Keratinocyte (primary cell): ENCODE measurements around the gene TMBIM4. TPM values are rescaled to one million over a fixed set of nuclear protein-coding genes. Genes with fewer than 3 reads are reported as not detected.

Experiments used
- DNase-seq: peaks from one replicate; pipeline ENCODE4 v3.0.0-alpha.2; 2011; ENCODE audit warnings: low read depth, missing footprints, low spot score
- FAIRE-seq: peaks from 2 replicates; lab custom pipeline; 2011; peaks lifted over from hg19 to GRCh38; lab: Jason Lieb, UNC
- H2AFZ ChIP-seq: 2 replicates; pipeline ENCODE4 v1.6.0; 2012; ENCODE audit warnings: low read length, control low read depth, inconsistent platforms; ENCODE audit not compliant: control insufficient read depth
- H3K27ac ChIP-seq: 2 replicates; pipeline ENCODE4 v1.5.1; 2011; ENCODE audit warnings: low read length; ENCODE audit not compliant: control insufficient read depth, insufficient read depth
- H3K27me3 ChIP-seq: 3 replicates; pipeline ENCODE4 v1.6.0; 2011; ENCODE audit warnings: low read length; ENCODE audit not compliant: control insufficient read depth, insufficient read depth; ENCODE audit errors: extremely low read depth
- H3K36me3 ChIP-seq, 2 experiments: 2 replicates in 1 of 2; 3 replicates in 1 of 2; pipeline ENCODE4 v1.5.1; 2011; ENCODE audit warnings: low read length in 2 of 2, mild to moderate bottlenecking in 1 of 2; ENCODE audit not compliant: control insufficient read depth in 2 of 2, insufficient read depth in 2 of 2; ENCODE audit errors: extremely low read depth in 1 of 2
- H3K4me1 ChIP-seq: 3 replicates; pipeline ENCODE4 v1.5.1; 2011; ENCODE audit warnings: low read length; ENCODE audit not compliant: control insufficient read depth, insufficient read depth; ENCODE audit errors: extremely low read depth
- H3K4me2 ChIP-seq: 3 replicates; pipeline ENCODE4 v1.6.0; 2011; ENCODE audit warnings: low read depth, low read length; ENCODE audit not compliant: control insufficient read depth, insufficient read depth; ENCODE audit errors: extremely low read depth
- H3K4me3 ChIP-seq, 3 experiments: fragments of 200-600 bp in 1 of 3; sonication (generic) in 1 of 3; 2 replicates in 2 of 3; 3 replicates in 1 of 3; pipeline ENCODE4 v1.5.1; 2011 to 2016; ENCODE audit warnings: low read length in 3 of 3, mild to moderate bottlenecking in 3 of 3, control low read depth in 2 of 3, inconsistent platforms in 1 of 3, low read depth in 1 of 3, mixed read lengths in 1 of 3, mixed run types in 1 of 3, moderate library complexity in 1 of 3; ENCODE audit not compliant: control insufficient read depth in 2 of 3, insufficient read depth in 2 of 3; ENCODE audit errors: extremely low read depth in 1 of 3
- H3K79me2 ChIP-seq: 2 replicates; pipeline ENCODE4 v1.6.0; 2012; ENCODE audit warnings: low read length; ENCODE audit not compliant: control insufficient read depth, insufficient read depth
- H3K9ac ChIP-seq: 3 replicates; pipeline ENCODE4 v1.6.0; 2011; ENCODE audit warnings: low read length; ENCODE audit not compliant: control insufficient read depth, insufficient read depth; ENCODE audit errors: extremely low read depth
- H3K9me1 ChIP-seq: 3 replicates; pipeline ENCODE4 v1.6.0; 2011; ENCODE audit warnings: low read length; ENCODE audit not compliant: control insufficient read depth, insufficient read depth; ENCODE audit errors: extremely low read depth
- H3K9me3 ChIP-seq: 2 replicates; pipeline ENCODE4 v1.5.1; 2012; ENCODE audit warnings: low read depth, low read length; ENCODE audit not compliant: control insufficient read depth
- H4K20me1 ChIP-seq: 3 replicates; pipeline ENCODE4 v1.6.0; 2011; ENCODE audit warnings: low read length; ENCODE audit not compliant: control insufficient read depth, insufficient read depth; ENCODE audit errors: extremely low read depth
- CTCF ChIP-seq, 3 experiments: IDR thresholded peaks in 1 of 3; conservative IDR thresholded peaks in 1 of 3; optimal IDR thresholded peaks in 1 of 3; 2 replicates in 2 of 3; 3 replicates in 1 of 3; pipeline versions ENCODE3 to v1.5.1; 2011; ENCODE audit warnings: low read length in 3 of 3, mild to moderate bottlenecking in 3 of 3, moderate library complexity in 2 of 3, control low read depth in 1 of 3, inconsistent platforms in 1 of 3; ENCODE audit not compliant: insufficient read depth in 2 of 3; ENCODE audit errors: extremely low read depth in 1 of 3
- EZH2 ChIP-seq: IDR thresholded peaks from one replicate; pipeline ENCODE4 v1.6.1; 2012; ENCODE audit warnings: inconsistent platforms, mild to moderate bottlenecking, low read length, moderate library complexity
- dilution Hi-C: fragments of 300-500 bp; cut with MboI; formaldehyde crosslinking; loops from one replicate; pipeline ENCODE4 v1.7.0; 2020; ENCODE audit warnings: low sequenced_read_pairs; ENCODE audit not compliant: extremely low pct_ligation_motif_present
- polyA plus RNA-seq, 5 experiments: library from polyadenylated mRNA; depleted of rRNA in 3 of 5; stranded (reverse) in 3 of 5; stranded (forward) in 1 of 5; unstranded in 1 of 5; fragments of >200 nt; gene quantifications; 1 replicate in 1 of 5; 2 replicates in 3 of 5; 3 replicates in 1 of 5; pipeline versions ENCODE4 v1.2.1 to v1.2.3, GENCODE V29; 2011 to 2012; ENCODE audit warnings: missing spikeins in 2 of 5, low read depth in 1 of 5, low replicate concordance in 1 of 5

The TMBIM4 gene
- polyA plus RNA-seq, 1 donor (not counting 4 experiments of a cell fraction or from before 2014, with no cell fraction given) = 111 TPM

DNA sequence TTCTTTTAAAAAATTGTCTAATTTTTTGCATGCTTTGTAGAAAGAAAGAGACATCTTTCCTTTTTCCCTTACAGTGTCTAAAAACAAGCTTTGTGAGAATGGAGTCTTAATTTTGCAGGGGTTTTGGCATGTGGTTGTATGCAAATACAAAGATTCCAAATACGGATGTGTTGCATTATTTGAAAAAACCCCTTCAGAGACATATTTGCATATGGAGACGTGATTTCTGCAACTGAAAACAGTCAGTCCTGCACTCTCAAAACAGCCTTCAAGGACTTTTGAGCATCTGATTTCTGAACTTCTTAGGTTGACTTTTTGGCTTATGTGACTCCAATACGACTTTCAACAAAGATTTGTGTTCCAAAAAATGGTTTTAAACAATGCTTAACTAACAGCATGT is 27.0 kb upstream of the TMBIM4 start:
- no peak for DNase-seq
- Histone ChIP-seq H3K27me3 (no peaks in the 10 kb centered on the region), H3K9me3 (no peaks in the 10 kb centered on the region), H3K4me2 (no peak overlapping the region), H3K4me3 (no peak overlapping the region), H2AFZ (no peak overlapping the region), H3K27ac (no peak overlapping the region), H3K4me1 (no peaks in the 10 kb centered on the region), H3K9me1 (no peaks in the 10 kb centered on the region), H3K36me3 (no peaks in the 10 kb centered on the region), H4K20me1 (no peaks in the 10 kb centered on the region), H3K9ac (no peak overlapping the region), H3K79me2 (no peaks in the 10 kb centered on the region)
- dilution Hi-C loops = no loop called here
- FAIRE-seq = no peak
- TF ChIP-seq CTCF (optimal IDR thresholded peaks at IDR 0.05 in 1 of 3, IDR thresholded peaks at IDR 0.05 in 1 of 3, conservative IDR thresholded peaks at IDR 0.05 in 1 of 3; ENCODE audit: extremely low read depth in 1 of 3, insufficient read depth in 2 of 3, low read length in 3 of 3) (no peak), EZH2 (no peak)

- Histone ChIP-seq H3K4me1 (no peaks in the 10 kb centered on the region), H3K9me1 (no peaks in the 10 kb centered on the region), H3K27ac (no peak overlapping the region), H3K79me2 (no peaks in the 10 kb centered on the region), H3K27me3 (peaks cover 4% of the 10 kb centered on the region), H3K36me3 (no peaks in the 10 kb centered on the region), H3K4me3 (no peak overlapping the region), H3K9ac (no peak overlapping the region), H3K4me2 (no peak overlapping the region), H3K9me3 (no peaks in the 10 kb centered on the region), H2AFZ (no peak overlapping the region), H4K20me1 (no peaks in the 10 kb centered on the region)
- TF ChIP-seq CTCF (optimal IDR thresholded peaks at IDR 0.05 in 1 of 3, IDR thresholded peaks at IDR 0.05 in 1 of 3, conservative IDR thresholded peaks at IDR 0.05 in 1 of 3; ENCODE audit: extremely low read depth in 1 of 3, insufficient read depth in 2 of 3, low read length in 3 of 3) = no peak
- TF ChIP-seq EZH2 = no peak
- FAIRE-seq (no peak), DNase-seq (no peak)
- dilution Hi-C loops = no loop called here
These were observed 25.4 kb upstream of the TMBIM4 start for GRCh38 chr12:66195242-66195641.
